Measurements from ENCODE around the gene SCO2. TPM values are rescaled to one million over a fixed set of nuclear protein-coding genes. Genes with fewer than 3 reads are reported as not detected.

Gene SCO2
- total and polyA plus RNA-seq, 9 of the 15 experiments (the other 6 are each of a cell fraction or from before 2014, with no cell fraction given): 0.34 to 4.0 (median 1.1) TPM; not detected in 3

DNA sequence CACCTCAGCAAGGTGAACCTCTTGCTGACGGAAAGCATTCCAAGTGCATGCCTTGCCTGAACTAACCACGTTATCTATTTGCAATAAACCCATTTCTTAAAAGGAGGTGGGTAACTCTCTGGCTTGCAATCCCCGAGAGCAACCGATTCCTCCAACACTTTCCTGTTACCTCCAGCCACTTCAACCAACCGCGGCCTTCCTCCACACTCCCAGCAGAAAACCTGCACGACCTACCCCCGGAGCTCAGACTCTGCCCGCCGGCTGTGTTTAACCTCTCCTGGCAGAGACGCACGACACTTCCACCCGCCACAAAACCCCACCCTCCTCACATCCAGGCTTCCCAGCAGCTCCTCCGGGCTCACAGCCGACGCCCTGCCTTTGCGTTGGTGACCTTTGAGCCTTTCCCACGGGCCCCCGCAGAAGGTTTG lies 708 bp downstream of the SCO2 start (continued):
- no peak for TF ChIP-seq NR2C1 (IDR thresholded peaks at IDR 0.05)
- no peak; the same call in none of the 2 replicates for TF ChIP-seq NR2C1 (tag; IDR thresholded peaks at IDR 0.05)
- TF ChIP-seq SUPT5H (IDR thresholded peaks at IDR 0.05): 0 out of 2 replicates have a peak, but pooled peaks have one; percentile 50
- TF ChIP-seq ZNF212 (CRISPR knock-in tag; IDR thresholded peaks at IDR 0.05): no peak

DNA sequence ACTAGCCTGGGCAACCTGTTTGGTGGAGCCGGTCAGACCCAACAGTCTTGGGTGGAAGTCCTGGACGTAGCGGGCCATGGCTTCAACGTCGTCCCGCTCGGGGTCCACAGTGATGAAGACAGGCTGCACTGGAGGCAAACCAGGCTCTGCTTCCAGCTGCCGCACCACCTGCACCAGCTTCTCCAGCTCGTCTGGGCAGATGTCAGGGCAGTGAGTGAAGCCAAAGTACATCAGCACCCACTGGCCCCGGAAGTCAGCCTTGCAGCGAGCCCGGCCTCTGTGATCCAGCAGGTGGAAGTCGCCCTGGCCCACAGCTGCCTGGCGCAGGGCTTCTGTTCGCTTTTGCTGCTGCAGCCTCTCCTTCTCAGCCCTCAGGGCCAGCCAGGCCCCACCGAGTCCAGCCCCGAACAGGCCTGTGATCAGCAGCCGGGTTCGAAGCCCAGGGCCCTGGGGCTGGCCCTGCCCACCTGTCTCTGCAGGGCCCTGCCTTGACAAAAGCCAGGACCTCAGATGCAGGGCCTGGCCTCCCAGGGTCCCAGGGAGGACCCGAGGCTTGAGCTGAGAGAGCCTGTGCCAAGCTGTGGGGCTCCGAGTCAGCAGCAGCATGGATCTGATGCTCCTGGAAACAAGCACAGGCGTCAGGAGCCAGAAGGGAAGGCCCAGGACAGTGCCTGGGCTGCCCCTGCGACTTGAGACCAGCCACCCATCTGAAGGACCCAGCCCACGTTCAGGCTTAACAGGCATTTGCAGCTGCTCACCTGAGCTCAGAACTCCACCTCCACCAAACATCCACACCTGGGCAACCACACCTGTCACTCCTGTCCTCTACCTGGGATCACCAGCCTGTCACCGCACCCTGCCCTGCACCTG lies 1.4 kb downstream of the SCO2 start:
- no peaks in the 10 kb centered on the region for H3K9me1 ChIP-seq (ENCODE audit: control insufficient read depth, insufficient read depth, low read length)
- POLR2A ChIA-PET: interaction anchor here (0.6 to 5.3 kb wide), 4 partner anchors 15 to 282 kb away, joined by 3 to 65 read pairs (median 3); partner anchors contain the start of genes CHKB, KLHDC7B, LMF2 and NCAPH2
- H3K27me3 ChIP-seq (ENCODE audit: control insufficient read depth in 2 of 2, insufficient read depth in 2 of 2, low read length in 2 of 2): no peaks in the 10 kb centered on the region
- FAIRE-seq (no peak), ATAC-seq (no peak), DNase-seq (ENCODE audit: extremely low read depth in 1 of 4, low spot score in 3 of 4) (no peak)
- peak overlapping the region; percentile 88 for H3K4me2 ChIP-seq (ENCODE audit: insufficient read depth, low read length)
- CTCF ChIA-PET (ENCODE audit: low intra/inter-chr PET ratio): no interaction called here
- H3K9me3 ChIP-seq (replicated peaks; ENCODE audit: control insufficient read depth, insufficient read depth, low read depth, low read length): no peaks in the 10 kb centered on the region
- H3K79me2 ChIP-seq (ENCODE audit: control insufficient read depth, insufficient read depth, low read length): peaks cover 34% of the 10 kb centered on the region
- 70% methylated on average over 14 of the region's 25 CpGs for WGBS (ENCODE audit: insufficient coverage, low coverage, missing lambda C conversion rate)
- peak overlapping the region; percentile 86 to 96 for H3K9ac ChIP-seq (ENCODE audit: insufficient read depth in 1 of 2, low read depth in 2 of 2, low read length in 2 of 2)
- BruUV-seq (replicated peaks): no TSS peak
- peaks cover 8 to 52% of the 10 kb centered on the region in 2 experiments; a peak in 4 of 5 replicates for H3K4me1 ChIP-seq (replicated peaks in 1 of 2; ENCODE audit: control insufficient read depth in 2 of 2, insufficient read depth in 2 of 2, low read length in 2 of 2)
- in situ Hi-C loops (cut with MboI) (loop anchor here (5.0 kb wide), 1 partner anchor 43 kb away; no protein-coding TSS in a partner anchor), intact Hi-C loops (cut with micrococcal nuclease) (no loop called here)
- peak overlapping the region; percentile 89; the same call in 2 of the 3 replicates for H3K27ac ChIP-seq (ENCODE audit: extremely low read depth, low read depth, low read length)
- H2AFZ ChIP-seq (ENCODE audit: low read depth, low read length): no peak overlapping the region
- H3K4me3 ChIP-seq: peak overlapping the region; percentile 71
- peaks cover 47% of the 10 kb centered on the region; the same call in 1 of the 3 replicates for H3K36me3 ChIP-seq (ENCODE audit: control insufficient read depth, insufficient read depth, low read length)
- peaks cover 12% of the 10 kb centered on the region; the same call in 1 of the 2 replicates for H4K20me1 ChIP-seq (replicated peaks; ENCODE audit: control insufficient read depth, insufficient read depth, low read length)
- TF ChIP-seq RBM25 (IDR thresholded peaks at IDR 0.05; ENCODE audit: low read depth, low read length, severe bottlenecking) (no peak), SLC30A9 (CRISPR knock-in tag; IDR thresholded peaks at IDR 0.05) (no peak), ZFP36 (IDR thresholded peaks at IDR 0.05; ENCODE audit: low read depth, low read length, partially characterized antibody) (no peak), EHMT2 (IDR thresholded peaks at IDR 0.05) (no peak), PTBP1 (IDR thresholded peaks at IDR 0.05; ENCODE audit: low read depth, low read length) (no peak), WHSC1 (IDR thresholded peaks at IDR 0.05; ENCODE audit: low read length) (no peak), DPF2 (IDR thresholded peaks at IDR 0.05) (no peak), MCM3 (IDR thresholded peaks at IDR 0.05) (no peak), ZEB2 (IDR thresholded peaks at IDR 0.05) (0 out of 2 replicates have a peak, but pooled peaks have one; percentile 36), ZNF23 (CRISPR knock-in tag; IDR thresholded peaks at IDR 0.05) (no peak), ZNF274 (IDR thresholded peaks at IDR 0.05; ENCODE audit: borderline replicate concordance, low read depth, low read length) (no peak), SAFB (IDR thresholded peaks at IDR 0.05; ENCODE audit: borderline replicate concordance, low read depth, low read length) (no peak), POLR2A (conservative IDR thresholded peaks at IDR 0.05) (peak; percentile 6; the same call in 1 of the 2 replicates), BRCA1 (IDR thresholded peaks at IDR 0.05) (no peak), BRCA1 (CRISPR knock-in tag; IDR thresholded peaks at IDR 0.05) (no peak), TCFL5 (CRISPR knock-in tag; conservative IDR thresholded peaks at IDR 0.05) (no peak)
- TF ChIP-seq, protein P1, sequence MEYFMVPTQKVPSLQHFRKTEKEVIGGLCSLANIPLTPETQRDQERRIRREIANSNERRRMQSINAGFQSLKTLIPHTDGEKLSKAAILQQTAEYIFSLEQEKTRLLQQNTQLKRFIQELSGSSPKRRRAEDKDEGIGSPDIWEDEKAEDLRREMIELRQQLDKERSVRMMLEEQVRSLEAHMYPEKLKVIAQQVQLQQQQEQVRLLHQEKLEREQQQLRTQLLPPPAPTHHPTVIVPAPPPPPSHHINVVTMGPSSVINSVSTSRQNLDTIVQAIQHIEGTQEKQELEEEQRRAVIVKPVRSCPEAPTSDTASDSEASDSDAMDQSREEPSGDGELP (CRISPR knock-in tag; IDR thresholded peaks at IDR 0.05; ENCODE audit: borderline replicate concordance): 0 out of 2 replicates have a peak, but pooled peaks have one; percentile 16
- TF ChIP-seq, protein P2, sequence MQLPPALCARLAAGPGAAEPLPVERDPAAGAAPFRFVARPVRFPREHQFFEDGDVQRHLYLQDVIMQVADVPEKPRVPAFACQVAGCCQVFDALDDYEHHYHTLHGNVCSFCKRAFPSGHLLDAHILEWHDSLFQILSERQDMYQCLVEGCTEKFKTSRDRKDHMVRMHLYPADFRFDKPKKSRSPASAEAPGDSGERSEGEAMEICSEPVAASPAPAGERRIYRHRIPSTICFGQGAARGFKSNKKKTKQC (CRISPR knock-in tag; IDR thresholded peaks at IDR 0.05): no peak
